Chondrocyte (in vitro differentiated cells): ENCODE results near the gene LBR. TPM values are rescaled to one million over a fixed set of nuclear protein-coding genes. Genes with fewer than 3 reads are reported as not detected.

Experiments used
- DNase-seq: peaks from one replicate; pipeline ENCODE4 v3.0.0; 2021; ENCODE audit warnings: mixed read lengths, low spot score
- H3K27ac Mint-ChIP-seq: one replicate; pipeline ENCODE4 v1.8.0; 2021; ENCODE audit warnings: mild to moderate bottlenecking, moderate library complexity, mixed read lengths; ENCODE audit not compliant: unreplicated experiment
- H3K27me3 Mint-ChIP-seq: 2 replicates; pipeline ENCODE4 v1.8.0; 2021; ENCODE audit warnings: low read depth, mixed read lengths
- H3K36me3 Mint-ChIP-seq: 2 replicates; pipeline ENCODE4 v1.8.0; 2021; ENCODE audit warnings: low read depth, mixed read lengths
- H3K4me1 Mint-ChIP-seq: 2 replicates; pipeline ENCODE4 v1.8.0; 2021; ENCODE audit warnings: low read depth, mild to moderate bottlenecking, mixed read lengths
- H3K4me3 Mint-ChIP-seq: one replicate; pipeline ENCODE4 v1.8.0; 2021; ENCODE audit warnings: mild to moderate bottlenecking, moderate library complexity, mixed read lengths; ENCODE audit not compliant: unreplicated experiment
- H3K9me3 Mint-ChIP-seq: 2 replicates; pipeline ENCODE4 v1.8.0; 2021; ENCODE audit warnings: low read depth, mixed read lengths
- total RNA-seq: library from RNA; stranded (reverse); gene quantifications from 3 replicates; pipeline ENCODE4 v1.2.1, GENCODE V29; 2021
- TF ChIP-seq, protein P1 (sequence below): fragments of 200-600 bp; sonication (generic); IDR thresholded peaks from 2 replicates; pipeline ENCODE4 v1.5.0; 2021; ENCODE audit warnings: antibody characterized with exemption, mild to moderate bottlenecking, moderate library complexity

Gene LBR
- total RNA-seq, 1 donor from 2014 or later: 24.4 TPM

DNA sequence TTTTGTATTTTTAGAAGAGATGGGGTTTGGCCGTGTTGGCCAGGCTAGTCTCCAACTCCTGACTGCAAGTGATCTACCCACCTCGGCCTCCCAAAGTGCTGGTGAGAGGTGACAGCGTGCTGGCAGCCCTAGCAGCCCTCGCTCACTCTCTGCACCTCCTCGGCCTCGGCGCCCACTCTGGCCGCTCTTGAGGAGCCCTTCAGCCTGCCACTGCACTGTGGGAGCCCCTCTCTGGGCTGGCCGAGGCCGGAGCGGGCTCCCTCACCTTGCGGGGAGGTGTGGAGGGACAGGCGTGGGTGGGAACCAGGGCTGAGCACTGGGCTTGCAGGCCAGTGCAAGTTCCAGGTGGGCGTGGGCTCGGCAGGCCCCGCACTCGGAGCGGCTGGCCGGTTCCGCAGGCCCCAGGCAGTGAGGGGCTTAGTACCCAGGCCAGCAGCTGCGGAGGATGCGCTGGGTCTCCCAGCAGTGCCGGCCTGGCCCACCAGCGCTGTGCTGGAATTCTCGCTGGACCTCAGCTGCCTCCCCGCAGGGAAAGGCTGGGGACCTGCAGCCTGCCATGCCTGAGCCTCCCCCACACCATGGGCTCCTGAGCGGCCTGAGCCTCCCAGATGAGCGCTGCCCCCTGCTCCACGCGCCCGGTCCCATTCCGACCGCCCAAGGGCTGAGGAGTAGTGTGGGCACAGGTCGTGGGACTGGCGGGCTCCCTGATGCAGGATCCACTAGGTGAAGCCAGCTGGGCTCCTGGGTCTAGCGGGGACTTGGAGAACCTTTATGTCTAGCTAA lies 3.4 kb upstream of the LBR start:
- TF ChIP-seq, protein P1, sequence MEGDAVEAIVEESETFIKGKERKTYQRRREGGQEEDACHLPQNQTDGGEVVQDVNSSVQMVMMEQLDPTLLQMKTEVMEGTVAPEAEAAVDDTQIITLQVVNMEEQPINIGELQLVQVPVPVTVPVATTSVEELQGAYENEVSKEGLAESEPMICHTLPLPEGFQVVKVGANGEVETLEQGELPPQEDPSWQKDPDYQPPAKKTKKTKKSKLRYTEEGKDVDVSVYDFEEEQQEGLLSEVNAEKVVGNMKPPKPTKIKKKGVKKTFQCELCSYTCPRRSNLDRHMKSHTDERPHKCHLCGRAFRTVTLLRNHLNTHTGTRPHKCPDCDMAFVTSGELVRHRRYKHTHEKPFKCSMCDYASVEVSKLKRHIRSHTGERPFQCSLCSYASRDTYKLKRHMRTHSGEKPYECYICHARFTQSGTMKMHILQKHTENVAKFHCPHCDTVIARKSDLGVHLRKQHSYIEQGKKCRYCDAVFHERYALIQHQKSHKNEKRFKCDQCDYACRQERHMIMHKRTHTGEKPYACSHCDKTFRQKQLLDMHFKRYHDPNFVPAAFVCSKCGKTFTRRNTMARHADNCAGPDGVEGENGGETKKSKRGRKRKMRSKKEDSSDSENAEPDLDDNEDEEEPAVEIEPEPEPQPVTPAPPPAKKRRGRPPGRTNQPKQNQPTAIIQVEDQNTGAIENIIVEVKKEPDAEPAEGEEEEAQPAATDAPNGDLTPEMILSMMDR: no peak
- peaks cover 6% of the 10 kb centered on the region for H3K27me3 Mint-ChIP-seq
- H3K36me3 Mint-ChIP-seq: no peaks in the 10 kb centered on the region
- H3K27ac Mint-ChIP-seq: no peak overlapping the region
- no peak overlapping the region for H3K4me3 Mint-ChIP-seq
- peaks cover 28% of the 10 kb centered on the region for H3K4me1 Mint-ChIP-seq
- no peak for DNase-seq
- H3K9me3 Mint-ChIP-seq: no peaks in the 10 kb centered on the region

DNA sequence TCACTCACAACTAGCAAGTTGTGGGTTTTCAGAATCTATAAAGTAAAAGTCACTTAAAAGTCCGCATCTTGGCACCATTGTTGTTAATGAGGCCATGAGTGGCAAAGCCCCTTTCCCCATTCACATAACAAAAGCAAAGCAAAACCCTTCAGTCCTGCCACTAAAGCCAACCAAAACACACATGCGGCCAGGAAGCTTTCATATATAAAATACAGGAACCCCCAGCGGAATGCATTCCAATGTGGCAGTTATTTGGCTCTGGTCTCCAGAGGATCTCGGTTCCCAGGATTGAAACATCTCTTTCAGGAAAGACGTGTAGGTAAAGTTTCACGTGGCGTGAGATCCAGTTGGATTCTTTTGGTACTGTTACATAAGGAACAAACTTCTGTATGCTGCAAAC lies 2.5 kb upstream of the LBR start:
- Mint-ChIP-seq H3K27me3 (peaks cover 3% of the 10 kb centered on the region), H3K9me3 (no peaks in the 10 kb centered on the region)
- no peak for DNase-seq

DNA sequence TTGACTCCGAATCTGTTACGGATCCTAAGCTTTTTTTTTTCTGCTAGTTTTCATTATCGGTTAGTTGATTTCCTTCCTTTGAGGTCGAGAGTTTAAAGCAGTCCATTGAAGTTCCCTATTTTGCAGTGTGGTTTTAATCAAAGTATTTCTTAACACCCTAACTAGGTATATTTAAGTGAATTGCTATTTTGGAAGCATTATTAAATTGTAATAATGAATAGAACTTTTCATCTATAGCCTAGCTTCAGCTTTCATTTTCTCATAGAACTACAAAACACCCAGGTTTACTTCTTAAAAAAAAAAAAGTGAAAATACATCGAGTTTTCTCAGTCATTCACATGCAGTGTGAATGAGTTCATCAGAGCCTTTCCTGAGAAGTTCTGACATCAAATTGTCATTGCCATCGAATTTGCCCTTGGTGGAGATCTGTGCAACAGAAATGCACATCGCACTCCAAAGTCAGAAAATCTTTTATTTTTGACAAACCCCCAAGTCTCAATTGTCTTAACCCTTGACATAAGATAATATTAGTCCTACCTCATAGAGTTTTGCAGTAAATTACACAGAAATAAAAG lies 1.1 kb upstream of the LBR start:
- Mint-ChIP-seq H3K27ac (peak overlapping the region; percentile 90), H3K36me3 (no peaks in the 10 kb centered on the region), H3K4me3 (peak overlapping the region; percentile 75), H3K27me3 (no peaks in the 10 kb centered on the region), H3K4me1 (peaks cover 50% of the 10 kb centered on the region), H3K9me3 (no peaks in the 10 kb centered on the region)
- TF ChIP-seq, protein P1: no peak
- no peak for DNase-seq

More for the DNA sequence above, 2.5 kb upstream of the LBR start:
- Mint-ChIP-seq H3K4me3 (no peak overlapping the region), H3K27ac (peak overlapping the region; percentile 60), H3K36me3 (no peaks in the 10 kb centered on the region), H3K4me1 (peaks cover 37% of the 10 kb centered on the region)
- TF ChIP-seq, protein P1: no peak

DNA sequence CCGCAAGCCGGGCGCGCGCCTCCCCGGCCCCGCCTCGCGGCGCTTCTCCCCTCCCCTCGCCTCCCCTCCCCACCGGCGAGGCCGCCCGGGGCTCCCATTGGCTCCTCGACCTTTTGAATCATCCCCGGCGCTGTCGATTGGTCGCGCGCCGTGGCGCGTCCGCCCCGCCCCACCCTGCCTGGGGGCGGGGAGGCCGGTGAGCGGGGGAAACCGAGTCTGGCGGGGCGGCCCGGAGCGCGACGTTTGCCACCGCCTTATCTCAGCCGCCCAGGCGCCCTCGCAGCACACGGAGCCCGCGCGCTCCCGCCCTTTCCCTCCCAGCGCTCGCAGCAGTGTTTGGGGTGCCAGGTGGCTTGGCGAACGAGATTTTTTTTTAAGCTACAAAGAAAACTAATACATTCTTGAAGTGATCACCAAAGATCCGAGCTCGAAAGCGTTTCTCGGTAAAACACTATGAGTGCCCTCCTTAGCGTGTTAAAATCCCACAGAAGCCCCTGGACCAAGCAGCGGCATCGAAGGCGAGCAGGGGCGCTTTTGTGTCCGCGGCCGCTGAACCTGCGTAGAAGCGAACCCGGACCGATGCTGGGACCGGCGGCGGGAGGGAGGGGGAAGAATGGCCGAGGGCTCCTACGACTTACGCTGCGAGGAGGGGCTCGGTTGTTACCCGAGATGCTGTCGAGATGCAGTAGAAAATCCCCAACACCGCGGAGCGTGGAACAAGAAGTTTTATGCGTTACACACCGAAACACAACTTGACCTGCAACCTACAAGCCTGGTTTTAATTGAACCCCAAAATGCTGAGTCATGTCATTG lies 436 bp upstream of the LBR start:
- Mint-ChIP-seq H3K4me1 (peaks cover 57% of the 10 kb centered on the region), H3K27ac (peak overlapping the region; percentile 90), H3K36me3 (no peaks in the 10 kb centered on the region), H3K27me3 (no peaks in the 10 kb centered on the region), H3K4me3 (peak overlapping the region; percentile 75), H3K9me3 (no peaks in the 10 kb centered on the region)
- DNase-seq: no peak
- TF ChIP-seq, protein P1: no peak
